Panc1 (cell line): ENCODE results near the gene ZC3H7A.

ENCODE experiments used
- POLR2AphosphoS5 ChIP-seq: IDR thresholded peaks from 2 replicates; pipeline ENCODE4 v1.6.1; 2012; ENCODE audit warnings: mild to moderate bottlenecking, low read depth, low read length, moderate library complexity
- SIN3A ChIP-seq: IDR thresholded peaks from 2 replicates; pipeline ENCODE4 v1.6.1; 2012; ENCODE audit warnings: low read depth, mild to moderate bottlenecking, low read length, moderate library complexity, borderline replicate concordance; ENCODE audit not compliant: insufficient read depth
- TF ChIP-seq, protein P1 (sequence below): fragments of 450-650 bp; IDR thresholded peaks from 2 replicates; pipeline ENCODE4 v1.5.1; 2017; ENCODE audit warnings: mild to moderate bottlenecking
- TF ChIP-seq, protein P2 (sequence below), 2 experiments: IDR thresholded peaks; 2 replicates each; pipeline ENCODE4 v1.6.1; 2011 to 2012; ENCODE audit warnings: low read depth in 2 of 2, control low read depth in 1 of 2, low read length in 1 of 2, mild to moderate bottlenecking in 1 of 2, moderate library complexity in 1 of 2; ENCODE audit not compliant: insufficient read depth in 1 of 2

DNA sequence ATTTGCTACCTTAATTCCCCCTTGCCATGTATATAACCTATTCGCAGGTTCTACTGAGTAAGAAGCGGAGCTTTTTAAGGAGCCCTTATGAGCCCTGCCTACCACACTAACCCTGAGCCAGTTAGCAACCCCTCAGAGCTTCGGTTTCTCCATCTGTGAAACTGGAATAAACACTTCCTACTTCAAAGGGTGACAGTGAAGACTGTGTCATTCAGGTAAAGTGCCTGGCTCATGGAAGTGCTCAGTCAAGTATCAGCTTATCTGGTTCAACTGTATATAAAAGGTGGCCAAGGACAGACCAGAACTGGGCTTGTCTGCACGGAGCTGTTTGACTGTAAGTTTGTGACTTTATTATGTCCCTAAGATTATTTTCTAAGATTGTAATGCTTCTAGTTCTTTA, 85.4 kb downstream of the ZC3H7A start:
- TF ChIP-seq, protein P1, sequence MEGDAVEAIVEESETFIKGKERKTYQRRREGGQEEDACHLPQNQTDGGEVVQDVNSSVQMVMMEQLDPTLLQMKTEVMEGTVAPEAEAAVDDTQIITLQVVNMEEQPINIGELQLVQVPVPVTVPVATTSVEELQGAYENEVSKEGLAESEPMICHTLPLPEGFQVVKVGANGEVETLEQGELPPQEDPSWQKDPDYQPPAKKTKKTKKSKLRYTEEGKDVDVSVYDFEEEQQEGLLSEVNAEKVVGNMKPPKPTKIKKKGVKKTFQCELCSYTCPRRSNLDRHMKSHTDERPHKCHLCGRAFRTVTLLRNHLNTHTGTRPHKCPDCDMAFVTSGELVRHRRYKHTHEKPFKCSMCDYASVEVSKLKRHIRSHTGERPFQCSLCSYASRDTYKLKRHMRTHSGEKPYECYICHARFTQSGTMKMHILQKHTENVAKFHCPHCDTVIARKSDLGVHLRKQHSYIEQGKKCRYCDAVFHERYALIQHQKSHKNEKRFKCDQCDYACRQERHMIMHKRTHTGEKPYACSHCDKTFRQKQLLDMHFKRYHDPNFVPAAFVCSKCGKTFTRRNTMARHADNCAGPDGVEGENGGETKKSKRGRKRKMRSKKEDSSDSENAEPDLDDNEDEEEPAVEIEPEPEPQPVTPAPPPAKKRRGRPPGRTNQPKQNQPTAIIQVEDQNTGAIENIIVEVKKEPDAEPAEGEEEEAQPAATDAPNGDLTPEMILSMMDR = no peak
- TF ChIP-seq, protein P2, sequence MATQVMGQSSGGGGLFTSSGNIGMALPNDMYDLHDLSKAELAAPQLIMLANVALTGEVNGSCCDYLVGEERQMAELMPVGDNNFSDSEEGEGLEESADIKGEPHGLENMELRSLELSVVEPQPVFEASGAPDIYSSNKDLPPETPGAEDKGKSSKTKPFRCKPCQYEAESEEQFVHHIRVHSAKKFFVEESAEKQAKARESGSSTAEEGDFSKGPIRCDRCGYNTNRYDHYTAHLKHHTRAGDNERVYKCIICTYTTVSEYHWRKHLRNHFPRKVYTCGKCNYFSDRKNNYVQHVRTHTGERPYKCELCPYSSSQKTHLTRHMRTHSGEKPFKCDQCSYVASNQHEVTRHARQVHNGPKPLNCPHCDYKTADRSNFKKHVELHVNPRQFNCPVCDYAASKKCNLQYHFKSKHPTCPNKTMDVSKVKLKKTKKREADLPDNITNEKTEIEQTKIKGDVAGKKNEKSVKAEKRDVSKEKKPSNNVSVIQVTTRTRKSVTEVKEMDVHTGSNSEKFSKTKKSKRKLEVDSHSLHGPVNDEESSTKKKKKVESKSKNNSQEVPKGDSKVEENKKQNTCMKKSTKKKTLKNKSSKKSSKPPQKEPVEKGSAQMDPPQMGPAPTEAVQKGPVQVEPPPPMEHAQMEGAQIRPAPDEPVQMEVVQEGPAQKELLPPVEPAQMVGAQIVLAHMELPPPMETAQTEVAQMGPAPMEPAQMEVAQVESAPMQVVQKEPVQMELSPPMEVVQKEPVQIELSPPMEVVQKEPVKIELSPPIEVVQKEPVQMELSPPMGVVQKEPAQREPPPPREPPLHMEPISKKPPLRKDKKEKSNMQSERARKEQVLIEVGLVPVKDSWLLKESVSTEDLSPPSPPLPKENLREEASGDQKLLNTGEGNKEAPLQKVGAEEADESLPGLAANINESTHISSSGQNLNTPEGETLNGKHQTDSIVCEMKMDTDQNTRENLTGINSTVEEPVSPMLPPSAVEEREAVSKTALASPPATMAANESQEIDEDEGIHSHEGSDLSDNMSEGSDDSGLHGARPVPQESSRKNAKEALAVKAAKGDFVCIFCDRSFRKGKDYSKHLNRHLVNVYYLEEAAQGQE (IDR thresholded peaks at IDR 0.05; ENCODE audit: insufficient read depth in 1 of 2, low read depth in 2 of 2, low read length in 1 of 2) = no peak
- no peak for TF ChIP-seq POLR2AphosphoS5
- TF ChIP-seq SIN3A = no peak
